IPS DF 6.9 (cell line): ENCODE results near the gene EXOC6B.

Experiments
- DNase-seq: peaks from one replicate; pipeline ENCODE4 v3.0.0-alpha.2; 2013; ENCODE audit warnings: low read depth, low spot score
- H3K27ac ChIP-seq: one replicate; pipeline ENCODE4 v1.5.1; 2013; ENCODE audit warnings: low read length, control low read depth
- H3K27me3 ChIP-seq: 2 replicates; pipeline ENCODE4 v1.6.1; 2013; ENCODE audit warnings: mild to moderate bottlenecking, low read length; ENCODE audit not compliant: control insufficient read depth, insufficient read depth
- H3K36me3 ChIP-seq: 2 replicates; pipeline ENCODE4 v1.6.1; 2013; ENCODE audit warnings: low read length; ENCODE audit not compliant: control insufficient read depth, insufficient read depth
- H3K4me1 ChIP-seq: 2 replicates; pipeline ENCODE4 v1.6.1; 2013; ENCODE audit warnings: low read length; ENCODE audit not compliant: control insufficient read depth, insufficient read depth
- H3K4me3 ChIP-seq: 2 replicates; pipeline ENCODE4 v1.5.1; 2013; ENCODE audit warnings: mild to moderate bottlenecking, low read length
- H3K9me3 ChIP-seq: 2 replicates; pipeline ENCODE4 v1.6.1; 2013; ENCODE audit warnings: low read length, inconsistent platforms; ENCODE audit not compliant: control insufficient read depth, insufficient read depth
- WGBS: extraction: QIAGEN DNeasy Blood & Tissue Kit; methylation state at CpG from one replicate; pipeline ENCODE4 v1.1.7; 2013; ENCODE audit warnings: mixed read lengths, missing lambda C conversion rate; ENCODE audit not compliant: insufficient read length, insufficient coverage; 5-methylcytosine and 5-hydroxymethylcytosine counted together

The EXOC6B gene

DNA sequence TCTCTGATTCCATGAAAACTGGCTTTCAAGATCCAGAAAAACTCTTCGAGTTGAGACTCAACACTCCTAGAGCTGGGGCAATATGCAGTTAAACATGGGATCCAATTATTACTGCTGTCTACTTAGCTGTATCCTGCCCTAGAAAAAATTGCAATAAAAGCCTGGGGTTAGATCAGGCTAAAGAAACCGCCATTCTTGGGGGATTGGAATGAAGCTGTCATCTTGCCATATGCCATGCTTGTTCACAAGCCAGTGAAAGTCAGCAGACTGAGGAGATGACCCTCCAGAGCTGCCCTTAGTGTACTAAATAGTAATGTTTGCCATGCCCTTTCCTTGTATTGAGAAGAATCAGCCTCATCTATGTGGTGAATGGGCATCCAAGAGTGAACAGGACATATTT lies 647.3 kb downstream of the EXOC6B start:
- H3K4me3 ChIP-seq: no peak overlapping the region
- H3K27ac ChIP-seq: no peak overlapping the region
- peaks cover 2% of the 10 kb centered on the region; the same call in 1 of the 2 replicates for H3K4me1 ChIP-seq
- H3K27me3 ChIP-seq: no peaks in the 10 kb centered on the region
- DNase-seq: no peak
- H3K9me3 ChIP-seq: no peaks in the 10 kb centered on the region
- WGBS: no CpG with 5 or more reads among the region's 2 CpGs
- no peaks in the 10 kb centered on the region for H3K36me3 ChIP-seq

DNA sequence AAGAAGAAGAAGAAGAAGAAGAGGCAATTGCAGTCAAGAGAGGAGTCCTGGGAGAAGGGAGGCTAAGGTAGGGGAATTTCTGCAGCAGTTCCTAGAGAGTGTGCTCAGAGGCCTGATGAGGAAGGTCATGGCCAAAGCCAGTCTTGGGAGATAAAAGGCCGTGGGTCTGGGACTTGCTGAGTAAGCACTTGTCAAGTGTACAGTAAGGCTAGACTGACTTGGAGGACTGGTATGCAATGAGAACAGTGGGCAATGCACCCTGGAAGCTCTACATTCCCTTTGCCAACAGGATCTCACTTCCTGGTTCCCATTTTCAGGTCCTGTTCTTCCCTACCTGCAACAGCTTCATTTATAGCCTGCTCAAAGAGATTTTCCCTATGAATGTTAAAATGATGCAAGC lies 649.6 kb downstream of the EXOC6B start:
- H3K9me3 ChIP-seq: no peaks in the 10 kb centered on the region
- H3K27ac ChIP-seq: no peak overlapping the region
- no peaks in the 10 kb centered on the region for H3K36me3 ChIP-seq
- H3K27me3 ChIP-seq: no peaks in the 10 kb centered on the region
- no CpG with 5 or more reads among the region's 1 CpG for WGBS
- peaks cover 2% of the 10 kb centered on the region; the same call in 1 of the 2 replicates for H3K4me1 ChIP-seq
- no peak overlapping the region for H3K4me3 ChIP-seq
- no peak for DNase-seq

- Histone ChIP-seq H3K4me3 (no peak overlapping the region), H3K27me3 (no peaks in the 10 kb centered on the region), H3K9me3 (no peaks in the 10 kb centered on the region), H3K27ac (no peak overlapping the region), H3K36me3 (no peaks in the 10 kb centered on the region), H3K4me1 (peaks cover 2% of the 10 kb centered on the region; the same call in 1 of the 2 replicates)
- DNase-seq: no peak
- WGBS: no CpG with 5 or more reads among the region's 4 CpGs
Measured at GRCh38 chr2:72175636-72176035, 650.2 kb downstream of the EXOC6B start.

- Histone ChIP-seq H3K4me3 (no peak overlapping the region), H3K36me3 (no peaks in the 10 kb centered on the region), H3K4me1 (peaks cover 2% of the 10 kb centered on the region; the same call in 1 of the 2 replicates), H3K9me3 (no peaks in the 10 kb centered on the region), H3K27ac (no peak overlapping the region), H3K27me3 (no peaks in the 10 kb centered on the region)
- WGBS: no CpG with 5 or more reads among the region's 8 CpGs
- no peak for DNase-seq
Measured at GRCh38 chr2:72173640-72174321, 652.1 kb downstream of the EXOC6B start.

DNA sequence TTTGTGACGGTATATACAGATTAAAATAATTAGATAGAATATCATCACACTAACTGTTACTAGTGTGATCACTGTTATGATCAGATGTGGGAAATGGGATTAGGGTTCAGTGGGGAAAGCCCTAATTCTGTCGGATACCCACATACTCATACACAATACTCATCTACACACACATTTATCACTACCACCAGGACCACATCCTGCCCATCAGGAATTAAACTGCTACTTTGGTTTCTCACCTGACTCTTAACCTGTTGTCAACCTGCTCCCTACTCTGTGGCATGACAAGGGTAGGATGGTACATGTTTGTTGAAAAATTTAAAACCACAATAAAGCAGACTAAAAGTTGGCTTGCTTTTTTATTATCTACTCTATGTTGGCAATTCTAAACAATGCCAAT lies 653.4 kb downstream of the EXOC6B start:
- Histone ChIP-seq H3K27me3 (no peaks in the 10 kb centered on the region), H3K9me3 (no peaks in the 10 kb centered on the region), H3K4me1 (peaks cover 2% of the 10 kb centered on the region; the same call in 1 of the 2 replicates), H3K4me3 (no peak overlapping the region), H3K27ac (no peak overlapping the region), H3K36me3 (no peaks in the 10 kb centered on the region)
- no CpG with 5 or more reads among the region's 2 CpGs for WGBS
- DNase-seq: no peak

- no peaks in the 10 kb centered on the region for H3K9me3 ChIP-seq
- H3K36me3 ChIP-seq: no peaks in the 10 kb centered on the region
- no CpG with 5 or more reads among the region's 3 CpGs for WGBS
- no peak for DNase-seq
- no peaks in the 10 kb centered on the region for H3K27me3 ChIP-seq
- no peak overlapping the region for H3K27ac ChIP-seq
- no peaks in the 10 kb centered on the region for H3K4me1 ChIP-seq
- no peak overlapping the region for H3K4me3 ChIP-seq
Measured at GRCh38 chr2:72166279-72166678, 659.6 kb downstream of the EXOC6B start.

DNA sequence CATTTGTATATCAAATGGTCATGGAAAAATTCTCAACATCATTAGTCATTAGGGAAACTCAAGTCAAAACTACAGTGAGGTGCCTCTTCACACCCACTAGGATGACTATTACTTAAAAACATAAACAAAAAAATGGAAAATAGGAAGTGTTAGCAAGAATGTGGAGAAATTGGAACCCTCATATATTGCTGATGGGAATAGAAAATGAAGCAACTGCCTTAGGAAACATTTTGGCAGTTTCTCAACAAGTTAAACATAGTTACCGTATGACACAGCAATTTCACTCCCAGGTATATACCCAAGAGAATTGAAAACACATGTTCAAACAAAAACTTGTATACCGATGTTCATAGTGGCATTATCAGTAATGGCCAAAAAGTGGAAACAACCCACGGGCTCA lies 660.0 kb downstream of the EXOC6B start:
- Histone ChIP-seq H3K4me3 (no peak overlapping the region), H3K27me3 (no peaks in the 10 kb centered on the region), H3K27ac (no peak overlapping the region), H3K36me3 (no peaks in the 10 kb centered on the region), H3K9me3 (no peaks in the 10 kb centered on the region), H3K4me1 (no peaks in the 10 kb centered on the region)
- WGBS: no CpG with 5 or more reads among the region's 3 CpGs
- DNase-seq: no peak

DNA sequence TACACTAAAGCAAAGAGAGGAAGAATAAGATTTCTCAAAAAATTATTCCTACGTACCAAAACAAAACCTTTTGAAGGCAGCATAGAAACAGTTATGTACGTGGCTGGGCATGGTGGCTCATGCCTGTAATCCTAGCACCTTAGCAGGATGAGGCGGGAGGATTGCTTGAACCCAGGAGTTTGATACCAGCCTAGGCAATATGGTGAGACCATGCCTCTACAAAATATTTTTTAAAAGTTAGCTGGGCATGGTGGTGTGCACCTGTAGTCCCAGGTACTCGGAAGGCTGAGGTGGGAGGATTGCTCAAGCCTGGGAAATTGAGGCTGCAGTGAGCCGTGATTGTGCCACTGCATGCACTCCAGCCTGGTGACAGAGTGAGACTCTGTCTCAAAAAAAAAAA lies 663.3 kb downstream of the EXOC6B start:
- no peaks in the 10 kb centered on the region for H3K9me3 ChIP-seq
- H3K4me3 ChIP-seq: no peak overlapping the region
- H3K27ac ChIP-seq: no peak overlapping the region
- H3K4me1 ChIP-seq: no peaks in the 10 kb centered on the region
- no peaks in the 10 kb centered on the region for H3K36me3 ChIP-seq
- no peak for DNase-seq
- no peaks in the 10 kb centered on the region for H3K27me3 ChIP-seq
- WGBS: no CpG with 5 or more reads among the region's 5 CpGs

DNA sequence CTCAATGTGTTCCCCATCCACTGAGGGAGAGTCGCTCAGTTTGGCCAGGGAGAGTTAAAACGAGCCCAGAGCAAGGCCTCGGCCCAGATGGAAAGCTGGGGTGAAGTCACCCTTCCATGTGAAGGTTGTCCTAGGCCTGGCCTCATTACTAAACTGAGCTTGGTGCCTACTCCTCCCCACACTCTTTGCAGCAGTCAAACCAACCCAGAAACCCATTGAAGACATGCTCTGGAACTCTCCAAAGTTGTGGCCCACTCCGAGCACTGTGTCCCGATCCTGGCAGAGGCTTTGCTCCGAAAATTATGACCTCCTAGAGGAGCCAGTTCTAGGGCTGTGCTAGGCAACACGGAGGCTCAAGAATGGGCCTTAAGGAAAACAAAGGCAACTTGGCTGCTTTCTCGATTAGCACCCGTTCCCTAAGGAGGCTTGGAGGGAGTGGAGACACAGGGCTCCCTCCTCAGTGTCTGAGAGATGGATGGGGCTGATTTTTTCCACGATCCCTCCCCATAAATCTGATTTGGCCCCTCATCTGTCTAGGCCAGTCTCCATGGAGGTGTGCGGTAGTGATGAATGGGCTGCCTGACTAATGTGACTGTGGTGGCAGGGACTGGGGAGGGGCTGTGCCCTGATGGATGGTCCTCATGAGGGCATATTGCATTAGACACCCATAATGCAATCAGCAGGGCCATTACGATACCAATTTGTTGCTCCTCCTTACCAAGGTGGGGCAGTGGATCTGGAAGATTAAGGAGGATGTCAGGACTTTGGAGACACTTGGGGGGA lies 666.4 kb downstream of the EXOC6B start:
- Histone ChIP-seq H3K9me3 (no peaks in the 10 kb centered on the region), H3K4me3 (no peak overlapping the region), H3K36me3 (no peaks in the 10 kb centered on the region), H3K27me3 (no peaks in the 10 kb centered on the region), H3K27ac (no peak overlapping the region), H3K4me1 (no peaks in the 10 kb centered on the region)
- no CpG with 5 or more reads among the region's 12 CpGs for WGBS
- no peak for DNase-seq

- no peaks in the 10 kb centered on the region for H3K27me3 ChIP-seq
- no CpG with 5 or more reads among the region's 8 CpGs for WGBS
- H3K4me1 ChIP-seq: no peaks in the 10 kb centered on the region
- H3K9me3 ChIP-seq: no peaks in the 10 kb centered on the region
- H3K27ac ChIP-seq: no peak overlapping the region
- no peak overlapping the region for H3K4me3 ChIP-seq
- DNase-seq: no peak
- H3K36me3 ChIP-seq: no peaks in the 10 kb centered on the region
Measured at GRCh38 chr2:72157871-72158771, 667.7 kb downstream of the EXOC6B start.
